ENCODE data around the gene BHLHA15. TPM values are rescaled to one million over a fixed set of nuclear protein-coding genes. Genes with fewer than 3 reads are reported as not detected.

BHLHA15 gene
- total RNA-seq, 1 experiment from 2014 or later: 3.4 TPM

GRCh38 chr7:98213296-98213887 is 2.2 kb downstream of the BHLHA15 start:
- no peak overlapping the region for H3K4me3 Mint-ChIP-seq (ENCODE audit: unreplicated experiment)
- Histone ChIP-seq H3K9me3 (no peaks in the 10 kb centered on the region), H3K27me3 (replicated peaks; ENCODE audit: control insufficient read depth, insufficient read depth, low read length) (no peaks in the 10 kb centered on the region), H3K36me3 (ENCODE audit: control insufficient read depth, insufficient read depth, low read length) (no peaks in the 10 kb centered on the region; the same call in 1 of the 2 replicates), H3K4me1 (peaks cover 6% of the 10 kb centered on the region), H3K4me3 (ENCODE audit: low read depth, low read length) (no peak overlapping the region)
- no TSS peak for BruUV-seq (replicated peaks)
- no peaks in the 10 kb centered on the region for H3K27me3 Mint-ChIP-seq (ENCODE audit: insufficient read depth, unreplicated experiment)
- H3K36me3 Mint-ChIP-seq (ENCODE audit: insufficient read depth, unreplicated experiment): peaks cover 16% of the 10 kb centered on the region
- H3K27ac Mint-ChIP-seq (ENCODE audit: unreplicated experiment): no peak overlapping the region
- intact Hi-C loops (cut with micrococcal nuclease; ENCODE audit: unreplicated experiment): no loop called here
- H3K4me1 Mint-ChIP-seq (ENCODE audit: low read depth, unreplicated experiment): no peaks in the 10 kb centered on the region
- DNase-seq: peak in 1 of 2 experiments; percentile 21
- no peaks in the 10 kb centered on the region for H3K9me3 Mint-ChIP-seq (ENCODE audit: unreplicated experiment)
- no peak for TF ChIP-seq CTCF (IDR thresholded peaks at IDR 0.05; ENCODE audit: insufficient read depth in 1 of 2, low read depth in 1 of 2, low read length in 1 of 2, severe bottlenecking in 1 of 2, unreplicated experiment in 1 of 2)
- POLR2A ChIA-PET: no interaction called here
- CTCF ChIA-PET: no interaction called here

- no peaks in the 10 kb centered on the region for H3K27me3 Mint-ChIP-seq (ENCODE audit: insufficient read depth, unreplicated experiment)
- no peak overlapping the region for H3K4me3 Mint-ChIP-seq (ENCODE audit: unreplicated experiment)
- peaks cover 16% of the 10 kb centered on the region for H3K36me3 Mint-ChIP-seq (ENCODE audit: insufficient read depth, unreplicated experiment)
- Histone ChIP-seq H3K4me1 (peaks cover 6% of the 10 kb centered on the region), H3K36me3 (ENCODE audit: control insufficient read depth, insufficient read depth, low read length) (no peaks in the 10 kb centered on the region; the same call in 1 of the 2 replicates), H3K9me3 (no peaks in the 10 kb centered on the region), H3K27me3 (replicated peaks; ENCODE audit: control insufficient read depth, insufficient read depth, low read length) (no peaks in the 10 kb centered on the region), H3K4me3 (ENCODE audit: low read depth, low read length) (no peak overlapping the region)
- H3K4me1 Mint-ChIP-seq (ENCODE audit: low read depth, unreplicated experiment): no peaks in the 10 kb centered on the region
- BruUV-seq (replicated peaks): no TSS peak
- ChIA-PET POLR2A (no interaction called here), CTCF (no interaction called here)
- no peak overlapping the region for H3K27ac Mint-ChIP-seq (ENCODE audit: unreplicated experiment)
- no peak for TF ChIP-seq CTCF (IDR thresholded peaks at IDR 0.05; ENCODE audit: insufficient read depth in 1 of 2, low read depth in 1 of 2, low read length in 1 of 2, severe bottlenecking in 1 of 2, unreplicated experiment in 1 of 2)
- no peaks in the 10 kb centered on the region for H3K9me3 Mint-ChIP-seq (ENCODE audit: unreplicated experiment)
- DNase-seq: peak in 1 of 2 experiments; percentile 19
- intact Hi-C loops (cut with micrococcal nuclease; ENCODE audit: unreplicated experiment): no loop called here
Observed at GRCh38 chr7:98213888-98214810, 2.9 kb downstream of the BHLHA15 start.

DNA sequence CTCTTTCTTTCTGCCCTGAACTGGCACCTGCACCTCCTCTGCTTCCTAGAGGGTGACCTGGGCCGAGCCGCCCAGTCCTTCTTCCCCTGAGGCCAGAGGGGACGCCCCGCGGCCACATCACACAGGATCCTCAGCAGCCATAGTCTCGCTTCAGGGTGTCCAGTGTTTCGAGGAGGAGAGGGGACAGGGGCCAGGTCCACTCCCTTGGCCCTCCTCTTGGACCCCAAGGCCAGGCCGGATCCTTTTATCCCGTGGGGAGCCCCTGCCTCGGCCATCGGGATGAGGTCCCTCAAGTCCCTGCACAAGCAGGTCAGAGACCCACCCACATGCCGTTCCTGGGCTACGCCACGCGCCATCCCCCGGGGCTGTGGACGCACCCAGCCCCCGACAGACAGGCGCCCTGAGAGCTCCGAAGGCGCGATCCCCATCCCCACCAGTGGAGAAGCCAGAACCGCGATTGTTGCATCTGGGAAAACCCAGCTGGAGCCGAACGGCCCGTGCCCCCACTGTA is 3.6 kb downstream of the BHLHA15 start:
- DNase-seq: no peak
- H3K4me3 Mint-ChIP-seq (ENCODE audit: unreplicated experiment): no peak overlapping the region
- no peak overlapping the region for H3K27ac Mint-ChIP-seq (ENCODE audit: unreplicated experiment)
- ChIA-PET POLR2A (no interaction called here), CTCF (no interaction called here)
- Histone ChIP-seq H3K27me3 (replicated peaks; ENCODE audit: control insufficient read depth, insufficient read depth, low read length) (no peaks in the 10 kb centered on the region), H3K4me3 (ENCODE audit: low read depth, low read length) (no peak overlapping the region), H3K36me3 (ENCODE audit: control insufficient read depth, insufficient read depth, low read length) (no peaks in the 10 kb centered on the region; the same call in 1 of the 2 replicates), H3K4me1 (peaks cover 6% of the 10 kb centered on the region), H3K9me3 (no peaks in the 10 kb centered on the region)
- H3K36me3 Mint-ChIP-seq (ENCODE audit: insufficient read depth, unreplicated experiment): peaks cover 14% of the 10 kb centered on the region
- no peaks in the 10 kb centered on the region for H3K27me3 Mint-ChIP-seq (ENCODE audit: insufficient read depth, unreplicated experiment)
- BruUV-seq (replicated peaks): no TSS peak
- no peaks in the 10 kb centered on the region for H3K9me3 Mint-ChIP-seq (ENCODE audit: unreplicated experiment)
- intact Hi-C loops (cut with micrococcal nuclease; ENCODE audit: unreplicated experiment): no loop called here
- H3K4me1 Mint-ChIP-seq (ENCODE audit: low read depth, unreplicated experiment): no peaks in the 10 kb centered on the region
- TF ChIP-seq CTCF (IDR thresholded peaks at IDR 0.05; ENCODE audit: insufficient read depth in 1 of 2, low read depth in 1 of 2, low read length in 1 of 2, severe bottlenecking in 1 of 2, unreplicated experiment in 1 of 2): no peak
